Measurements from ENCODE around the gene KCNMA1.

The KCNMA1 gene

DNA sequence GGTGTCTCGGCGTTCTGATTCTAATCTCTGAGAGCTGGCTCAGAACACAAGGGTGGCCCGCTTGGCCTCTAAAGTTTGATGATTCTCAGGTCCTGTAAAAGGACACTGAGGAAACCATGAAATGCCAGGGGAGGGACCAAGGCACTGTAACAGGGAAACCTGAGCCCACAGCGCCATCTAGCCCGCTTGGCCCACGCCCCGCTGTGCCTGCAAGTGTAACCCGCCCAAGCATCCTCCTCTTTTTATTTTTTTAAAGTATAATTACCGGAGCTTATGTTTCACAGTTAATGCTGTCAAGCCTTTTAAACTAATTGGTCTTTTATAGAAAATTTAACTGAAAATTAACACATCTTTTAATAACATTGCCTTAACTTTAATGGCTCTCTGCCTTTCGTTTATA lies 734.7 kb downstream of the KCNMA1 start:
- in situ Hi-C loops (cut with MboI; ENCODE audit: low pct_unique_long_range_greater_than_20kb, low sequenced_read_pairs) = no loop called here
- peak; percentile 37 for DNase-seq

- in situ Hi-C loops (cut with MboI; ENCODE audit: low pct_unique_long_range_greater_than_20kb, low sequenced_read_pairs) = no loop called here
- no peak for DNase-seq
Measured at GRCh38 chr10:76901701-76902100, 735.9 kb downstream of the KCNMA1 start.

DNA sequence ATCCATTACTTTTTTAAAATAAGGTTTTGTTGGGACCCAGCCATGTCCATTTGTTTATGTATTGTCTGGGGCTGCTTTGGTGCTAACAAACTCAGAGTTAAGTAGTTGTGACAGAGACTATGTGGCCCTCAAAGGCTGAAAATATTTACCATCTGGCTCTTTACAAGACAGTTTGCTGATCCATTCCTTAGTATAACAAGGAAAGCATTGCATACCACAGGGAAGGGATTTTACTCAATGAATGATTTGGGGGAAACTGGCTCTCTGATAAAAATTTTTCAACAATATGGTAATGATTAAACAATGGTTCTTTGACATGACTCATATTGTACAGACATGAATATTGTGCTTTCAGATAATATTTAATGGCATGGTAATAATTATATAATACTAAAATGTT lies 738.1 kb downstream of the KCNMA1 start:
- in situ Hi-C loops (cut with MboI; ENCODE audit: low pct_unique_long_range_greater_than_20kb, low sequenced_read_pairs) = no loop called here
- DNase-seq = no peak

DNA sequence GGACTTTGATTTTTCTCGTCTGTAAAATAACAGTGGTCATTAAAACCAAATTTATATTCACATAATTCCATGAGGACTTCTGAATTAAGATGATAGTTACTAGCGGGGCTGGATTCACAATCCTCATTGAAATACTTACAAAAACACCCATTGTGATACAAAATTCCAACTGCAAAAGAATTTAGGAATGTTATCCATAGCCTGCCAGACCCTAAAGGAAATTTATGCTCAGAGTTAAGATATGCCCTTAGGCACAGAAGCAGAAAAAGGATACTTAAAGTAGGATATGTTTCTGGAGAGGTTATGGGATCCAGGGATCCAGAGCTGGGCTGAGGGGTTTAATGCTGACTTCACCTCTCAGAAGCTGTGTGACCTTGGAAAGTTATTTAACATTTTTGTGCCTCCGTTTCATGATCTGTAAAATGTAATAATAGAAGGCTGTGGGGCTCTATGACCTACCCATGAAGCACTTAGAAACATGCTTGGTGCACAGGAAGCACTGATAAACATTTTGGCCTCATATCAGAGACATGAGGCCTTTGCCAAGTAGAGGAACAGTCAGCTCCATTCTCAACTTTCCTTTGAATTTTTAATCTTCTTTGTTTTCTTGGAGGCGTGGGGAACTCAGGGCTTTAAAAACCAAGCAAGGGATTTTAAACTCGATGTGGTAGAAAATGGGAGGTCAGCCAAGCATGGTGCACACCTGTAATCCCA lies 744.7 kb downstream of the KCNMA1 start:
- DNase-seq = no peak
- in situ Hi-C loops (cut with MboI; ENCODE audit: low pct_unique_long_range_greater_than_20kb, low sequenced_read_pairs) = no loop called here

DNA sequence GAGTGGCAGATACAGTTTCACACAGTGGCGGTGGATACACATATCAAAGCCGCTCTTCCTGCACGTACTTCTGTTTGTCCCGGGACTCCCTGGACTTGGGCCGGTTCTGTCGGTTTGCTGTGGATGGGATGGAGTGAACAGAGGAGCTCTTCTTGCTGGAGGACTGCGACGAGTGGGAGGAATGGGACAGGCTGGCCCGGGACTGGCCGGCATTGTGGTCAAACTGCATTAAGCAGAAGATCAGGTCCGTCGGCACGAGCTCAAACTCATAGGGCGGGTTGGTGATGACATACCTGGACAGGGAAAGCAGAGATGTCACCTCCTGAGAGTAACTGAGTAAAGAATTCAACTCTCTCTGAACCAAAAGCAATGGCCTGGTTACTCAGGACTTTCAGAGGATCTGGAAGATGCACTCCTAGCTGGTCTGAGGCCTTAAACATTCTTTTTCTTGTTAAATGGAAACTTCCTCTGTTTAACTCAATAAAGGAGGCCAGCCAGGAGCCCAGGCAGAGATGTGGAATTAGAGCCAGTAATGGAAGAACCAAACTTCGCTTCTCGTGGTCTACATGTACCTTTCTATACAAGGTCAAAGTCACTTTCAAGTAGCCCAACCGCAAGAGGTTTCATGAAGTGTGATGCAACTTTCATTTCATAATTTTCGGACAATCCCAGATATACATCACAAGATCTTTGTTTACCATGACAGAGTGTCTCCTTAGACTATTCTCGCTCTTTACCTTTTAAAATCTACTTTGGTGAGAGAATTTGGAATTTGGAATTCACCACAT lies 750.2 kb downstream of the KCNMA1 start:
- DNase-seq = no peak
- in situ Hi-C loops (cut with MboI; ENCODE audit: low pct_unique_long_range_greater_than_20kb, low sequenced_read_pairs) = no loop called here

- in situ Hi-C loops (cut with MboI; ENCODE audit: low pct_unique_long_range_greater_than_20kb, low sequenced_read_pairs) = no loop called here
- DNase-seq = no peak
Measured at GRCh38 chr10:76885816-76886215, 751.8 kb downstream of the KCNMA1 start.

GRCh38 chr10:76884673-76885275 lies 752.8 kb downstream of the KCNMA1 start:
- in situ Hi-C loops (cut with MboI; ENCODE audit: low pct_unique_long_range_greater_than_20kb, low sequenced_read_pairs) = no loop called here
- DNase-seq = no peak

DNA sequence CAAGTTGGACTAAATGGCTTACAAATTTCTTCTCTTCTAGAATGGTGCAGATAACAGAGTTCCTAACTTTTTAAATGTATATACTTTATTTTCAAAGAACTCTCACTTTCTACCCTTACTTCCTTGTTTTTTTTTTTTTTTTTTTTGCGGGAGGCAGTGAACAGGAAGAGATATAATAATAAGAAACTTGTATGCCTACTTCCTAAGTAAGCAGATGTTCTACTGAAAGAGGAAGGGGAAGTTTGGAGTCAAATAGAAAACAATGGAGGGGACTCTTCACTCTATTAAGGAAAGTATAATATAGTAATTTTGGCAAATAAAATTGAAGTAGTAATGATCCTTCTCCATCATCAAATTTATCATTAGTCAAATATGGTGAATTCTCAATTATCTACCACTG lies 754.0 kb downstream of the KCNMA1 start:
- DNase-seq = peak; percentile 15
- in situ Hi-C loops (cut with MboI; ENCODE audit: low pct_unique_long_range_greater_than_20kb, low sequenced_read_pairs) = no loop called here

GRCh38 chr10:76882796-76883195 lies 754.8 kb downstream of the KCNMA1 start:
- in situ Hi-C loops (cut with MboI; ENCODE audit: low pct_unique_long_range_greater_than_20kb, low sequenced_read_pairs) = no loop called here
- no peak for DNase-seq

DNA sequence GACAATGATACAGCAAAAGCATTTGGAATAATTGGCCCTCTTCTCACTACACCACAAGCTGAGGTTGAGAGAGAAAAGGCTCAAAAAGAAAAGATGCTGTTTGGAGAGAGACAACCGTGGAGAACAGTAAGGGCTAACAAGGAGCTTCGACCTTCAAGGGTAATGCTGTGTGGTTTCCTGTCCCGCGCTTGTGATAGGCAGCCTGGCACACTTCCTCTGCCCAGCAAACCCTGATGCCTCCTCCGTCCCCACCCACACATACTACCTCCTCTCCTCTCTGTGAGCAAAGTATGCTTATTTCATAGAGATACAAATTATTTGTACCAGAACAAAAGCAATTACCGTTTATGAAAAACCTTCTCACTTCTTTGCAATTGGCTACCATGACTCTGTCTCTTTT lies 755.4 kb downstream of the KCNMA1 start:
- in situ Hi-C loops (cut with MboI; ENCODE audit: low pct_unique_long_range_greater_than_20kb, low sequenced_read_pairs) = no loop called here
- DNase-seq = peak; percentile 12

GRCh38 chr10:76881477-76882220 lies 756.0 kb downstream of the KCNMA1 start:
- in situ Hi-C loops (cut with MboI; ENCODE audit: low pct_unique_long_range_greater_than_20kb, low sequenced_read_pairs) = no loop called here
- no peak for DNase-seq

DNA sequence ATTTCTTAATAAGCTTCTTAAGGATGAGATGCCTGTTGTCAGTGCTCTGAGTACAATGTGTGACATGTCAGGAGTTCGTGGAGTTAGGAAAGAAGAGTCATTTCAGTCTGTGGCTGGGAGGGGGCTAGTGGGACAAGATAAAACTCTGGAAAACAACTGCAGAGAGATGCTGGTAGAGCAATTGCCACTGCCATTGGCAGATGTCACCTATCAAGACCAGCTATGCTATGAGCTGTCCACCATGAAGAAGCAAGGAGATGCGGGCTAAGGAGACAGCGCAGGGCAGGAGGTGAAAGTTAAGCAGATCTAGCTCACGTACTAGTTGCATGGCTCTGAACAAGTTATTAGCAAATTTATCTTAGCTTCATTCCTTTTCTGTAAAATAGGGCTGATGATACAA lies 756.7 kb downstream of the KCNMA1 start:
- no peak for DNase-seq
- in situ Hi-C loops (cut with MboI; ENCODE audit: low pct_unique_long_range_greater_than_20kb, low sequenced_read_pairs) = no loop called here

GRCh38 chr10:76879116-76879913 lies 758.3 kb downstream of the KCNMA1 start:
- DNase-seq = no peak
- in situ Hi-C loops (cut with MboI; ENCODE audit: low pct_unique_long_range_greater_than_20kb, low sequenced_read_pairs) = no loop called here

DNA sequence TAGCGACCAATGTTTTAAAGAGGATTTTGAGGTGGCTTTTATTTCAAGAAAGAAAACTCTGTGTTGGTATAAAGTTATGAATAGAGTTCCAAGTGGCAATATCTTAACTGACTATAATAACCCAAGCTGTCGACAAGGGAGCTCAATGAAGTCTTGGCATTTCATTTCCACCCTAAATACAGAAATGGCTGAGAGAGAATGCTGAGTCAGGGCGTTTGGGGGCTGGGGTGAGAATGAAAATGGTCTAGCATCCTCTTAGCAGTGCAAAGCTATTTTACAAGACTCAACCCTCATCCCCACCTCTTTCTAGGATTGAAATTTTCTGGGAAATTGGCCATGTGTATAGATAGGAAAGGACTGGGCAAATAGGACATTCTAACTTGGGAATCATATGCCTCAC lies 759.1 kb downstream of the KCNMA1 start:
- DNase-seq = no peak
- in situ Hi-C loops (cut with MboI; ENCODE audit: low pct_unique_long_range_greater_than_20kb, low sequenced_read_pairs) = no loop called here

GRCh38 chr10:76874896-76875295 lies 762.7 kb downstream of the KCNMA1 start:
- no peak for DNase-seq
- in situ Hi-C loops (cut with MboI; ENCODE audit: low pct_unique_long_range_greater_than_20kb, low sequenced_read_pairs) = no loop called here

- DNase-seq = no peak
- in situ Hi-C loops (cut with MboI; ENCODE audit: low pct_unique_long_range_greater_than_20kb, low sequenced_read_pairs) = no loop called here
Measured at GRCh38 chr10:76874176-76874575, 763.4 kb downstream of the KCNMA1 start.

DNA sequence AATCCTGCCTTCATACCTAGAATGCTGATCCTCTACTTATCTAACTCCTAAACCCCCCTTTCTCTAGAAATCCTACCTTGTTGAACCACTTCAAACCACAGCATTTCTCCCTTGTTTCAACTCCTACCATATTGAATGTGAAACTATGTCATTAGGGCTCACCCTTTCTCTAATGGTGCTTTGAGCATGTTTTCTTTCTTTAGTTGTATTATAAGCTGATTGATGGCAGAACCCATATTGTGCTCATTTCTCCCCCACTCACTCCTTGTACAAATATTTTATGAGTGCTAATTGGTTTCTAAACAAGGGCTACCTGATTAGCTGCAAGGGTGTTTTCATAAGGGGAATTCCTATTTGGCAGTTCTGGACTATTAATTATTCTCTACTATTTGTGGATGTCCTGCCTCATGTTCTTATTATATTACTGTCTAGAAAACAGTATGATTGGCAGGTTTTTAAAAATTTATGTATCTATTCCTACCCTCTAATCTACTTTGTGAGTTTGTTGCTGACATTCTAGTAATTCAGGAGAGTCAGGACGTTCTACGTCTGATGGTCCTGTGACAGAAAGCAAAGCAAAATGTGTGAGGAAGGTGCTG lies 765.8 kb downstream of the KCNMA1 start:
- DNase-seq = no peak
- in situ Hi-C loops (cut with MboI; ENCODE audit: low pct_unique_long_range_greater_than_20kb, low sequenced_read_pairs) = no loop called here

- no peak for DNase-seq
- in situ Hi-C loops (cut with MboI; ENCODE audit: low pct_unique_long_range_greater_than_20kb, low sequenced_read_pairs) = no loop called here
Measured at GRCh38 chr10:76869931-76870330, 767.7 kb downstream of the KCNMA1 start.
